ENCODE data around the gene TMC3.

DNA sequence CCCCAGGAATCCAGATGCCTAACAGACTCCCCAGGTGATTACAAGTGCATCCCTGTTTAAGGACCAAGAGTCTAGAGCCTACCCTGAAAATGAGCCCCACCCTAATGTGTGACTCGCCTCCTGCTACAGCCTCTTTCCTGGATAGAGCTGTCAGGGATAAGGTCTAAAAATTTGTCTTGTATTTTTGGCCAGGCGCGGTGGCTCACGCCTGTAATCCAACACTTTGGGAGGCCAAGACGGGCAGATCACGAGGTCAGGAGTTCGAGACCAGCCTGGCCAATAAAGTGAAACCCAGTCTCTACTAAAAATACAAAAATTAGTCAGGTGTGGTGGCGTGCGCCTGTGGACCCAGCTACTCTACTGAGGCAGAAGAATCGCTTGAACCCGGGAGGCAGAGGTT is 11.2 kb downstream of the TMC3 start:
- TF ChIP-seq, protein P1, sequence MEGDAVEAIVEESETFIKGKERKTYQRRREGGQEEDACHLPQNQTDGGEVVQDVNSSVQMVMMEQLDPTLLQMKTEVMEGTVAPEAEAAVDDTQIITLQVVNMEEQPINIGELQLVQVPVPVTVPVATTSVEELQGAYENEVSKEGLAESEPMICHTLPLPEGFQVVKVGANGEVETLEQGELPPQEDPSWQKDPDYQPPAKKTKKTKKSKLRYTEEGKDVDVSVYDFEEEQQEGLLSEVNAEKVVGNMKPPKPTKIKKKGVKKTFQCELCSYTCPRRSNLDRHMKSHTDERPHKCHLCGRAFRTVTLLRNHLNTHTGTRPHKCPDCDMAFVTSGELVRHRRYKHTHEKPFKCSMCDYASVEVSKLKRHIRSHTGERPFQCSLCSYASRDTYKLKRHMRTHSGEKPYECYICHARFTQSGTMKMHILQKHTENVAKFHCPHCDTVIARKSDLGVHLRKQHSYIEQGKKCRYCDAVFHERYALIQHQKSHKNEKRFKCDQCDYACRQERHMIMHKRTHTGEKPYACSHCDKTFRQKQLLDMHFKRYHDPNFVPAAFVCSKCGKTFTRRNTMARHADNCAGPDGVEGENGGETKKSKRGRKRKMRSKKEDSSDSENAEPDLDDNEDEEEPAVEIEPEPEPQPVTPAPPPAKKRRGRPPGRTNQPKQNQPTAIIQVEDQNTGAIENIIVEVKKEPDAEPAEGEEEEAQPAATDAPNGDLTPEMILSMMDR (IDR thresholded peaks at IDR 0.05), result no peak
- no peak for TF ChIP-seq EP300 (IDR thresholded peaks at IDR 0.05)

Measured in sigmoid colon (tissue), 4 donors.